Hepatocyte (in vitro differentiated cells): Measurements from ENCODE around the gene SRD5A1. TPM values are rescaled to one million over a fixed set of nuclear protein-coding genes. Genes with fewer than 3 reads are reported as not detected.

Source experiments
- DNase-seq: peaks from one replicate; pipeline ENCODE4 v3.0.0-alpha.2; 2016; ENCODE audit warnings: low spot score
- H2AFZ ChIP-seq: fragments of 200-600 bp; sonication (generic); 2 replicates; pipeline ENCODE4 v1.6.0; 2016; ENCODE audit warnings: antibody characterized with exemption, mild to moderate bottlenecking
- H3K27ac ChIP-seq: fragments of 200-600 bp; sonication (generic); 2 replicates; pipeline ENCODE4 v1.5.1; 2016; ENCODE audit warnings: mild to moderate bottlenecking
- H3K27me3 ChIP-seq: fragments of 200-600 bp; sonication (generic); 2 replicates; pipeline ENCODE4 v1.6.1; 2016
- H3K36me3 ChIP-seq: fragments of 200-600 bp; sonication (generic); replicated peaks from 2 replicates; pipeline ENCODE4 v1.5.1; 2016; ENCODE audit warnings: low read depth; ENCODE audit not compliant: insufficient read depth
- H3K4me1 ChIP-seq: fragments of 200-600 bp; sonication (generic); 2 replicates; pipeline ENCODE4 v1.5.1; 2016; ENCODE audit warnings: mild to moderate bottlenecking, moderate library complexity; ENCODE audit not compliant: insufficient read depth
- H3K4me2 ChIP-seq: fragments of 200-600 bp; sonication (generic); 2 replicates; pipeline ENCODE4 v1.6.0; 2016
- H3K4me3 ChIP-seq: fragments of 200-600 bp; sonication (generic); 2 replicates; pipeline ENCODE4 v1.5.1; 2016; ENCODE audit warnings: mild to moderate bottlenecking
- H3K79me2 ChIP-seq: fragments of 200-600 bp; sonication (generic); 2 replicates; pipeline ENCODE4 v1.6.0; 2017; ENCODE audit warnings: mild to moderate bottlenecking
- H3K9me2 ChIP-seq: fragments of 200-600 bp; sonication (generic); replicated peaks from 2 replicates; pipeline ENCODE4 v1.6.0; 2017; ENCODE audit warnings: mild to moderate bottlenecking; ENCODE audit not compliant: insufficient read depth
- H3K9me3 ChIP-seq: fragments of 200-600 bp; sonication (generic); 2 replicates; pipeline ENCODE4 v1.5.1; 2016; ENCODE audit warnings: low read depth, mild to moderate bottlenecking
- H4K20me1 ChIP-seq: fragments of 200-600 bp; sonication (generic); 2 replicates; pipeline ENCODE4 v1.6.0; 2016; ENCODE audit warnings: mild to moderate bottlenecking; ENCODE audit not compliant: insufficient read depth, poor library complexity, severe bottlenecking
- CTCF ChIP-seq: fragments of 200-600 bp; sonication (generic); IDR thresholded peaks from 2 replicates; pipeline ENCODE4 v1.5.1; 2016; ENCODE audit warnings: antibody characterized with exemption, mild to moderate bottlenecking; ENCODE audit not compliant: poor library complexity
- EZH2 ChIP-seq: fragments of 200-600 bp; sonication (generic); IDR thresholded peaks from 2 replicates; pipeline ENCODE4 v1.6.1; 2016; ENCODE audit warnings: antibody characterized with exemption, mild to moderate bottlenecking, borderline replicate concordance
- EZH2phosphoT487 ChIP-seq: fragments of 200-600 bp; sonication (generic); IDR thresholded peaks from one replicate; pipeline ENCODE4 v1.6.1; 2018; ENCODE audit warnings: antibody characterized with exemption, mild to moderate bottlenecking, low read depth, moderate library complexity; ENCODE audit not compliant: unreplicated experiment, severe bottlenecking
- WGBS: methylation state at CpG from one replicate; pipeline ENCODE4 v1.1.6; 2016; ENCODE audit warnings: low lambda C conversion rate; ENCODE audit errors: missing lambda C conversion rate; 5-methylcytosine and 5-hydroxymethylcytosine counted together
- polyA plus RNA-seq: library from polyadenylated mRNA; unstranded; fragments of >200 nt; fragmentation: Nextera tagmentation; extraction: Ambion mirVana; gene quantifications from 2 replicates; pipeline ENCODE4 v1.2.1, GENCODE V29; 2016
- total RNA-seq: library from RNA; depleted of rRNA; stranded (reverse); fragments of >200 nt; gene quantifications from 2 replicates; pipeline ENCODE4 v1.2.3, GENCODE V29; 2014

The SRD5A1 gene
- total and polyA plus RNA-seq, 2 experiments from 2014 or later: 8.6 to 12.1 TPM

GRCh38 chr5:6684075-6684474, 50.8 kb downstream of the SRD5A1 start:
- no peak overlapping the region for H3K4me3 ChIP-seq
- H3K4me2 ChIP-seq: no peak overlapping the region
- H3K9me2 ChIP-seq: no peaks in the 10 kb centered on the region
- H3K27me3 ChIP-seq: no peaks in the 10 kb centered on the region
- 80% methylated on average over 4 of the region's 4 CpGs for WGBS
- no peaks in the 10 kb centered on the region for H3K36me3 ChIP-seq
- no peaks in the 10 kb centered on the region for H3K4me1 ChIP-seq
- H3K27ac ChIP-seq: no peak overlapping the region
- no peak for DNase-seq
- no peaks in the 10 kb centered on the region for H3K79me2 ChIP-seq
- no peaks in the 10 kb centered on the region for H4K20me1 ChIP-seq
- TF ChIP-seq EZH2: no peak
- H3K9me3 ChIP-seq: no peaks in the 10 kb centered on the region
- H2AFZ ChIP-seq: no peak overlapping the region

- 52% methylated on average over 6 of the region's 6 CpGs for WGBS
- DNase-seq: no peak
- no peaks in the 10 kb centered on the region for H3K9me3 ChIP-seq
- no peak overlapping the region for H2AFZ ChIP-seq
- H3K36me3 ChIP-seq: no peaks in the 10 kb centered on the region
- peaks cover 3% of the 10 kb centered on the region for H3K27me3 ChIP-seq
- no peak overlapping the region for H3K4me3 ChIP-seq
- H3K4me2 ChIP-seq: peak overlapping the region; percentile 77
- TF ChIP-seq EZH2phosphoT487 (no peak), EZH2 (no peak), CTCF (no peak)
- no peaks in the 10 kb centered on the region for H3K4me1 ChIP-seq
- no peaks in the 10 kb centered on the region for H3K79me2 ChIP-seq
- H4K20me1 ChIP-seq: no peaks in the 10 kb centered on the region
- no peaks in the 10 kb centered on the region for H3K9me2 ChIP-seq
- no peak overlapping the region for H3K27ac ChIP-seq
Measured at GRCh38 chr5:6686501-6686900, 53.3 kb downstream of the SRD5A1 start.

- no peaks in the 10 kb centered on the region for H4K20me1 ChIP-seq
- H3K9me2 ChIP-seq: no peaks in the 10 kb centered on the region
- no peaks in the 10 kb centered on the region for H3K79me2 ChIP-seq
- TF ChIP-seq CTCF (no peak), EZH2phosphoT487 (no peak), EZH2 (no peak)
- H3K4me2 ChIP-seq: peak overlapping the region; percentile 77
- H3K9me3 ChIP-seq: no peaks in the 10 kb centered on the region
- no peaks in the 10 kb centered on the region for H3K4me1 ChIP-seq
- 1% methylated on average over 22 of the region's 22 CpGs for WGBS
- H3K27me3 ChIP-seq: peaks cover 3% of the 10 kb centered on the region
- peak overlapping the region; percentile 20 for H3K4me3 ChIP-seq
- DNase-seq: peak; percentile 73
- H2AFZ ChIP-seq: peak overlapping the region; percentile 41
- no peaks in the 10 kb centered on the region for H3K36me3 ChIP-seq
- H3K27ac ChIP-seq: no peak overlapping the region
Measured at GRCh38 chr5:6686915-6687409, 53.7 kb downstream of the SRD5A1 start.

GRCh38 chr5:6687505-6687904, 54.3 kb downstream of the SRD5A1 start:
- no peaks in the 10 kb centered on the region for H4K20me1 ChIP-seq
- no peak for DNase-seq
- TF ChIP-seq EZH2phosphoT487 (no peak), EZH2 (no peak), CTCF (no peak)
- H3K4me2 ChIP-seq: peak overlapping the region; percentile 77
- no peaks in the 10 kb centered on the region for H3K4me1 ChIP-seq
- H3K27ac ChIP-seq: no peak overlapping the region
- H3K4me3 ChIP-seq: no peak overlapping the region
- no peaks in the 10 kb centered on the region for H3K79me2 ChIP-seq
- peaks cover 3% of the 10 kb centered on the region for H3K27me3 ChIP-seq
- H2AFZ ChIP-seq: no peak overlapping the region
- WGBS: 81% methylated on average over 9 of the region's 9 CpGs
- H3K9me2 ChIP-seq: no peaks in the 10 kb centered on the region
- no peaks in the 10 kb centered on the region for H3K36me3 ChIP-seq
- no peaks in the 10 kb centered on the region for H3K9me3 ChIP-seq
